Lung (tissue), 12 donors: ENCODE measurements around the gene CST7. TPM values are rescaled to one million over a fixed set of nuclear protein-coding genes. Genes with fewer than 3 reads are reported as not detected.
"Not testable (repeated sequence)": the region's sequence is repeated elsewhere in the genome, so short reads cannot be mapped to it uniquely, and the experiment has no call there.

ENCODE experiments used
- ATAC-seq: fragments of 200-7000 bp; cut with Tn5 transposase; one replicate; pipeline ENCODE4 v1.9.1; 2020; ENCODE audit warnings: moderate number of reproducible peaks; ENCODE audit not compliant: insufficient read depth, low FRiP score
- DNase-seq, 3 donors: peaks; one replicate each; pipeline ENCODE4 v3.0.0-alpha.2; 2013 to 2017
- H3K27ac ChIP-seq, 2 donors: one replicate each; pipeline ENCODE4 v1.5.1; 2013; ENCODE audit warnings: mild to moderate bottlenecking in 2 of 2, moderate library complexity in 2 of 2, control low read depth in 1 of 2, inconsistent platforms in 1 of 2, low read depth in 1 of 2, low read length in 1 of 2
- H3K27me3 ChIP-seq, 3 donors: one replicate each; pipeline ENCODE4 v1.5.1; 2013; ENCODE audit warnings: low read length in 2 of 3; ENCODE audit not compliant: control insufficient read depth in 3 of 3, insufficient read depth in 3 of 3
- H3K36me3 ChIP-seq, 4 donors: one replicate each; pipeline ENCODE4 v1.5.1; 2013; ENCODE audit warnings: low read length in 4 of 4, mild to moderate bottlenecking in 1 of 4, moderate library complexity in 1 of 4; ENCODE audit not compliant: control insufficient read depth in 4 of 4, insufficient read depth in 4 of 4
- H3K4me1 ChIP-seq, 5 donors: one replicate each; pipeline ENCODE4 v1.5.1; 2013; ENCODE audit warnings: low read length in 5 of 5, mild to moderate bottlenecking in 2 of 5, moderate library complexity in 1 of 5; ENCODE audit not compliant: control insufficient read depth in 5 of 5, insufficient read depth in 5 of 5
- H3K4me3 ChIP-seq: one replicate; pipeline ENCODE4 v1.5.1; 2013; ENCODE audit warnings: mild to moderate bottlenecking, control low read depth, moderate library complexity
- H3K9ac ChIP-seq, 2 donors: one replicate each; pipeline ENCODE4 v1.5.1; 2013; ENCODE audit warnings: low read length in 2 of 2, control low read depth in 1 of 2; ENCODE audit not compliant: insufficient read depth in 1 of 2
- H3K9me3 ChIP-seq, 4 donors: one replicate each; pipeline ENCODE4 v1.5.1; 2013; ENCODE audit warnings: low read length in 3 of 4, mild to moderate bottlenecking in 1 of 4, moderate library complexity in 1 of 4; ENCODE audit not compliant: control insufficient read depth in 4 of 4, insufficient read depth in 3 of 4
- CTCF ChIP-seq: IDR thresholded peaks from 2 replicates; pipeline ENCODE4 v1.5.1; 2012; ENCODE audit warnings: mild to moderate bottlenecking; ENCODE audit errors: control extremely low read depth, extremely low read depth
- WGBS, 2 donors: extraction: QIAGEN DNeasy Blood & Tissue Kit; methylation state at CpG; one replicate each; pipeline ENCODE4 v1.1.7; 2013; 5-methylcytosine and 5-hydroxymethylcytosine counted together
- polyA plus RNA-seq, 2 donors: library from polyadenylated mRNA; stranded (reverse); fragments of 200-250 nt; gene quantifications; one replicate each; pipeline ENCODE4 v1.2.1, GENCODE V29; 2013
- total RNA-seq, 2 donors: library from RNA; depleted of rRNA in 1 of 2; stranded (reverse); fragments of >200 nt in 1 of 2; gene quantifications; one replicate each; pipeline ENCODE4 v1.2.1, GENCODE V29; 2014 to 2021
- donor health status: control.
- donor health status: control.
- donor health status: Bipolar disorder and iron deficiency.
- donor health status: healthy.
- donor health status: DM: yes; HTN: yes; CAD: no.

The CST7 gene
- total and polyA plus RNA-seq, 4 donors, result 4.7 to 119 (median 8.4) TPM

DNA sequence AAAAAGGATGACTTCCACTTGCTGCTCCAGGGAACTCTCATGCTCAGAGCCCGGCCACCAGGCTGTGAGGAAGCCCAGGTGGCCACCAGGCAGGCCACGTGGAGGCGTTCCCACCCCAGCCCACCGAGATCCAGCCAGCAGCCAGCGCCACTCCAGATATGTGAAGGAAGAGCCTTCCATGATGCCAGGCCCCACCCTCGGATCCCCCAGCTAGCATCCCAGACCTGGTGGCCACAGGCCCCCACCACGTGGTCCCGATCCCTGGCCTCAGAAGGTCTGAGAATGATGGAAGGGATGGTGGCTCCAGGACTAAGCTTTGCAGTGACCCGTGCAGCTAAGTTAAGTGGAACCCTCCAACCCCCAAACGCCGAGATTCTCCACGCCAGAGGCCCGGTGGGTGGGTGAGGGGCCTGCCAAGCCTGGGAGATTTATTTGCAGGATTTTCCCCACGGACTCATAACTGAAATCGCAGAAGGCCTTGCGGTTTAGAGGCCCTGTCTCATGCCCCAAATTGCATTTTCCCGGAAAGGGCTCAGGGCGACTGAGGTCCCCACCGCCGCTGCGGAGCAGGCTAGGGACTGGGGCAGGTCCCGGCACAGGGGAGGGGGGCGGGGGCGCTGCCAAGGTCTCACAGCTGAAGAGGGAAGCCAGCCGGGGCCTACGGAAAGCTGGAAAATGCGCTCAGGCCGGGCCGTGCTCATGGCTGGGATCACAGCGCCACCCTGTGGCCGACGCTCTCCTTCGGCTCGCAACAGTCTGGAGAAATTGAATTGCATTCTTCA is 31.1 kb upstream of the CST7 start:
- peak; percentile 87 to 93 (median 88) for DNase-seq
- H3K27ac ChIP-seq, result no peak overlapping the region
- H3K4me1 ChIP-seq, result peaks cover 0 to 12% (median 0%) of the 10 kb centered on the region in 5 donors
- H3K27me3 ChIP-seq, result no peaks in the 10 kb centered on the region
- WGBS, 2 donors, result 25 to 32% methylated on average over 34 of the region's 34 CpGs
- H3K9ac ChIP-seq, result no peak overlapping the region
- TF ChIP-seq CTCF, result peak; percentile 80
- peaks cover 0 to 2% (median 0%) of the 10 kb centered on the region in 4 donors for H3K9me3 ChIP-seq
- H3K36me3 ChIP-seq, result no peaks in the 10 kb centered on the region
- no peak overlapping the region for H3K4me3 ChIP-seq
- peak; percentile 95 for ATAC-seq

DNA sequence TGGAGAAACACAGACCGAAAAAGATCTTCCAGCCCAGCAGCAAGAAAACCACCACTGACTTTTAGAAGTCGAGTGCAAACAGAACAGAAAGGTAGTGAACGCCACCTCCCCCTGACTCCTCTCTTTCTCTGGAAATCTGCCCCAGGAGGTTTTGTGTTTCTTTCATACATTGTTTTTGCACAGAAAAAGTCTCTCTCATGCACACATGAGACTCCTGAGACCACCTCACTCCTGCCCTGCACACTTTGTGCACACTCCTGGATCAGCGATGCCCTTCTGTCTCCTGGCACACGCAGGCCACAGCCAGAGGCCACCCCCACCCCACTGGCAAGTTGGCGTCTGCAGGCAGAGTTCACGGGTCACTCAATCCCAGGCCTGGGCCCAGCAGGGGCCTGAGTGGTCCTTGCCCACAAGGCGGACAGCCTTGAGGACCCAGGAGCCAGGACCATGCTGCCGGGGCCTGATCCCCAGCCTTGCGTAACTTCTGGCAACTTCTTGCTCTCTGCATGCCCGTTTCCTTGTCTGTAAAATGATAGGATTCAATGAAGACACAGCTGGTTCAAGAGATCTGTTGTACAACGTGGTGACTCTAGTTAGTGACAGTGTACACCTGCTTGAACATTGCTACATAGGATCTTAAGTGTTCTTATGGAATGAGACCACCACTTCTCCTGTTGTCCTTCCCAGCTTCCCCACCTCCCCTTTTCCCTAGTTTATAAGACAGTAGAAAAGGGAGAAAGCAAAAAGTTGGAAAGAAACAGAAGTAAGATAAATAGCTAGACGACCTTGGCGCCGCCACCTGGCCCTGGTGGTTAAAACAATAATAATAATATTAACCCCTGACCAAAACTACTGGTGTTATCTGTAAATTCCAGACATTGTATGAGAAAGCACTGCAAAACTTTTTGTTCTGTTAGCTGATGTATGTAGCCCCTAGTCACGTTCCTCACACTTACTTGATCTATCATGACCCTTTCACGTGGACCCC is 30.2 kb upstream of the CST7 start:
- H3K4me1 ChIP-seq, result peaks cover 0 to 12% (median 0%) of the 10 kb centered on the region in 5 donors
- H3K27ac ChIP-seq, result no peak overlapping the region
- H3K36me3 ChIP-seq, result no peaks in the 10 kb centered on the region
- no peak for ATAC-seq
- no peak for TF ChIP-seq CTCF
- H3K4me3 ChIP-seq, result no peak overlapping the region
- DNase-seq, result peak in 2 of 3 donors; percentile 6 to 13
- no peak overlapping the region for H3K9ac ChIP-seq
- WGBS, 2 donors, result 54 to 55% methylated on average over 17 of the region's 17 CpGs
- no peaks in the 10 kb centered on the region for H3K27me3 ChIP-seq
- H3K9me3 ChIP-seq, result peaks cover 0 to 2% (median 0%) of the 10 kb centered on the region in 4 donors

GRCh38 chr20:24919665-24920064 is 29.4 kb upstream of the CST7 start:
- H3K27ac ChIP-seq, ATAC-seq, DNase-seq, H3K36me3 ChIP-seq, H3K4me3 ChIP-seq, H3K9ac ChIP-seq, H3K27me3 ChIP-seq, H3K9me3 ChIP-seq: not testable (repeated sequence)
- WGBS, 2 donors, result 91 to 92% methylated on average over 15 of the region's 15 CpGs
- peaks cover 0 to 12% (median 0%) of the 10 kb centered on the region in 5 donors for H3K4me1 ChIP-seq

DNA sequence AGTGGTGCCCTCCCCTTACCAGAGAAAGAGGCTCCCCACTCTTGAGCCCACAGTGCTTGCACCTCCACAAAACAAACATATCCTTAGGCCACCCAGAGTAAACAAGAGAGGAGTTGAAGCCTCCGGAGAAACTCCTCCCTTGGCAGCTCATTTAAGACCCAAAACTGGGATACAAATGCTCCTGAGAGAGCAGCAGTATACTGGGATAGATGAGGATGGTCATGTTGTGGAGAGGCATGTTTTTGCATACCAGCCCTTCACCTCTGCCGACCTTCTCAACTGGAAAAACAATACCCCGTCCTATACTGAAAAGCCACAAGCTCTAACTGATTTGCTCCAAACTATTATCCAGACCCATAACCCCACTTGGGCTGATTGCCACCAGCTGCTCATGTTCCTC is 28.4 kb upstream of the CST7 start:
- not testable (repeated sequence) for H3K9ac ChIP-seq, H3K36me3 ChIP-seq, H3K27me3 ChIP-seq, ATAC-seq, H3K27ac ChIP-seq, DNase-seq, H3K4me3 ChIP-seq, H3K9me3 ChIP-seq
- H3K4me1 ChIP-seq, result peaks cover 0 to 12% (median 0%) of the 10 kb centered on the region in 5 donors
- 57 to 84% methylated on average over 3 of the region's 3 CpGs for WGBS, 2 donors

DNA sequence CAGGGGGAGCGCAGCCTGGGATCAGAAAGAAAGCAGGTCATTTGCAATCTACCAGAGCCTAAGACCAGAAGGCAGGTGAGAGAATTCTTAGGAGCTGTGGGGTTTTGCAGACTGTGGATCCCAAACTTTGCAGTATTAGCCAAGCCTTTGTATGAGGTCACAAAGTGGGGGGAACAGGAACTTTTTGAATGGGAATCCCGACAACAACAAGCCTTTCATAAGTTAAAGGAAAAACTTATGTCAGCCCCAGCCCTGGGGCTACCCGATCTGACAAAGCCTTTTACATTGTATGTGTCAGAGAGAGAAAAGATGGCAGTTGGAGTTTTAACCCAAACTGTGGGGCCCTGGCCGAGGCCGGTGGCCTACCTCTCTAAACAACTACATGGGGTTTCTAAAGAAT is 19.8 kb upstream of the CST7 start:
- H3K27me3 ChIP-seq, ATAC-seq, H3K9ac ChIP-seq, H3K9me3 ChIP-seq, H3K4me1 ChIP-seq, H3K4me3 ChIP-seq, DNase-seq, H3K36me3 ChIP-seq: not testable (repeated sequence)
- WGBS, 2 donors, result 71 to 93% methylated on average over 5 of the region's 5 CpGs
- peak overlapping the region in 1 of 2 donors; percentile 85 for H3K27ac ChIP-seq

GRCh38 chr20:24929867-24930723 is 19.0 kb upstream of the CST7 start:
- DNase-seq, result peak; percentile 75 to 85 (median 81)
- not testable (repeated sequence) for H3K9me3 ChIP-seq, H3K4me3 ChIP-seq, ATAC-seq, H3K27me3 ChIP-seq, H3K36me3 ChIP-seq, H3K4me1 ChIP-seq
- peak overlapping the region in 1 of 2 donors; percentile 17 for H3K9ac ChIP-seq
- 43 to 49% methylated on average over 13 of the region's 13 CpGs for WGBS, 2 donors
- peak overlapping the region in 1 of 2 donors; percentile 89 for H3K27ac ChIP-seq
